ENCODE data around the gene DLD.
"Not testable (repeated sequence)": the region's sequence is repeated elsewhere in the genome, so short reads cannot be mapped to it uniquely, and the experiment has no call there.

DLD gene

GRCh38 chr7:107917763-107918651 lies 27.0 kb downstream of the DLD start:
- no peak for DNase-seq

- no peak for DNase-seq
Measured at GRCh38 chr7:107918948-107919347, 28.0 kb downstream of the DLD start.

GRCh38 chr7:107920048-107920772 lies 29.2 kb downstream of the DLD start:
- DNase-seq, result no peak

- not testable (repeated sequence) for DNase-seq
Measured at GRCh38 chr7:107921826-107922225, 30.8 kb downstream of the DLD start.

- DNase-seq, result no peak
Measured at GRCh38 chr7:107922886-107923285, 31.9 kb downstream of the DLD start.

- DNase-seq, result no peak
Measured at GRCh38 chr7:107924841-107925504, 34.0 kb downstream of the DLD start.

- no peak for DNase-seq
Measured at GRCh38 chr7:107926481-107926880, 35.5 kb downstream of the DLD start.

GRCh38 chr7:107931740-107932515 lies 40.9 kb downstream of the DLD start:
- no peak for DNase-seq

- no peak for DNase-seq
Measured at GRCh38 chr7:107932805-107933204, 41.8 kb downstream of the DLD start.

- DNase-seq, result no peak
Measured at GRCh38 chr7:107933386-107934013, 42.5 kb downstream of the DLD start.

- DNase-seq, result no peak
Measured at GRCh38 chr7:107934991-107935770, 44.2 kb downstream of the DLD start.

GRCh38 chr7:107936312-107936711 lies 45.3 kb downstream of the DLD start:
- no peak for DNase-seq

GRCh38 chr7:107937531-107937930 lies 46.5 kb downstream of the DLD start:
- DNase-seq, result no peak

- no peak for DNase-seq
Measured at GRCh38 chr7:107938456-107939250, 47.7 kb downstream of the DLD start.

GRCh38 chr7:107939573-107940489 lies 48.8 kb downstream of the DLD start:
- DNase-seq, result no peak

GRCh38 chr7:107940951-107941350 lies 50.0 kb downstream of the DLD start:
- no peak for DNase-seq

- no peak for DNase-seq
Measured at GRCh38 chr7:107943018-107943417, 52.0 kb downstream of the DLD start.

- no peak for DNase-seq
Measured at GRCh38 chr7:107944411-107945169, 53.6 kb downstream of the DLD start.

GRCh38 chr7:107945332-107945731 lies 54.3 kb downstream of the DLD start:
- DNase-seq, result no peak

Measured in activated CD4-positive, alpha-beta T cell treated with anti-CD3 and anti-CD28 coated beads, Interleukin-2, amount 50 U/mL, for 4 hours (primary cell).